Kidney glomerular epithelial cell (primary cell): ENCODE results near the gene POMGNT1.

Experiments used
- DNase-seq: peaks from one replicate; lab custom pipeline; 2025; lab: John Stamatoyannopoulos, UW

The POMGNT1 gene

GRCh38 chr1:46157916-46158311 is 40.3 kb downstream of the POMGNT1 start:
- DNase-seq: no peak

GRCh38 chr1:46153732-46154131 is 44.5 kb downstream of the POMGNT1 start:
- no peak for DNase-seq

GRCh38 chr1:46153228-46153627 is 45.0 kb downstream of the POMGNT1 start:
- DNase-seq: no peak

GRCh38 chr1:46152016-46152415 is 46.2 kb downstream of the POMGNT1 start:
- peak; percentile 74 for DNase-seq

GRCh38 chr1:46150085-46150484 is 48.1 kb downstream of the POMGNT1 start:
- DNase-seq: no peak

- DNase-seq: no peak
Observed at GRCh38 chr1:46148318-46148717, 49.9 kb downstream of the POMGNT1 start.
